Endothelial cell of umbilical vein (primary cell): Measurements from ENCODE around the gene CYBC1. TPM values are rescaled to one million over a fixed set of nuclear protein-coding genes. Genes with fewer than 3 reads are reported as not detected.

Experiments used
- BruUV-seq: library from RNA; stranded (reverse); fragments of 400-500 nt; replicated peaks from 2 replicates; lab custom pipeline; 2021; lab: Mats Ljungman, UMichigan
- CTCF ChIA-PET: fragments of 300-600, 350-600 bp; sonication (Branson Sonifier 250); formaldehyde crosslinking; loops from one replicate; lab custom pipeline; 2021; ENCODE audit warnings: antibody characterized with exemption, inconsistent platforms; lab: Charles Lee
- POLR2A ChIA-PET: fragments of 300-600, 350-600 bp; sonication (Branson Sonifier 250); formaldehyde crosslinking; loops from one replicate; lab custom pipeline; 2021; ENCODE audit warnings: antibody characterized with exemption, inconsistent platforms; lab: Charles Lee
- DNase-seq: peaks from one replicate; pipeline ENCODE4 v3.0.0-alpha.2; 2011; ENCODE audit warnings: low read depth, low spot score
- FAIRE-seq: peaks from 2 replicates; lab custom pipeline; 2011; peaks lifted over from hg19 to GRCh38; lab: Jason Lieb, UNC
- H2AFZ ChIP-seq: 2 replicates; pipeline ENCODE4 v1.6.0; 2012; ENCODE audit warnings: low read depth, low read length, control low read depth, inconsistent platforms
- H3K27ac ChIP-seq: 2 replicates; pipeline ENCODE4 v1.5.1; 2011; ENCODE audit warnings: low read depth, mild to moderate bottlenecking, control low read depth, low read length, moderate library complexity; ENCODE audit not compliant: insufficient read depth
- H3K27me3 ChIP-seq, 2 experiments: 2 replicates each; pipeline versions ENCODE4 v1.6.0 to v1.6.1; 2011; ENCODE audit warnings: low read length in 2 of 2, mixed read lengths in 1 of 2; ENCODE audit not compliant: control insufficient read depth in 2 of 2, insufficient read depth in 2 of 2
- H3K36me3 ChIP-seq, 2 experiments: 2 replicates in 1 of 2; 3 replicates in 1 of 2; pipeline ENCODE4 v1.5.1; 2011; ENCODE audit warnings: low read length in 2 of 2, mild to moderate bottlenecking in 1 of 2, moderate library complexity in 1 of 2; ENCODE audit not compliant: control insufficient read depth in 2 of 2, insufficient read depth in 2 of 2; ENCODE audit errors: extremely low read depth in 1 of 2
- H3K4me1 ChIP-seq: 3 replicates; pipeline ENCODE4 v1.5.1; 2011; ENCODE audit warnings: mild to moderate bottlenecking, low read length; ENCODE audit not compliant: control insufficient read depth, insufficient read depth; ENCODE audit errors: extremely low read depth
- H3K4me2 ChIP-seq: 2 replicates; pipeline ENCODE4 v1.6.1; 2011; ENCODE audit warnings: low read length, control low read depth, mixed read lengths; ENCODE audit not compliant: insufficient read depth
- H3K4me3 ChIP-seq, 3 experiments: fragments of 200-600 bp in 1 of 3; sonication (generic), shearing (Covaris generic) in 1 of 3; replicated peaks in 1 of 3; 2 replicates each; pipeline ENCODE4 v1.5.1; 2011 to 2016; ENCODE audit warnings: control low read depth in 3 of 3, low read length in 3 of 3, mild to moderate bottlenecking in 2 of 3, inconsistent platforms in 1 of 3, low read depth in 1 of 3, moderate library complexity in 1 of 3; ENCODE audit not compliant: insufficient read depth in 1 of 3
- H3K79me2 ChIP-seq: 2 replicates; pipeline ENCODE4 v1.6.0; 2012; ENCODE audit warnings: low read length, inconsistent platforms; ENCODE audit not compliant: control insufficient read depth, insufficient read depth
- H3K9ac ChIP-seq: replicated peaks from 2 replicates; pipeline ENCODE3; 2011; ENCODE audit warnings: low read length, control low read depth; ENCODE audit not compliant: insufficient read depth; ENCODE audit errors: extremely low read depth
- H3K9me1 ChIP-seq: replicated peaks from 3 replicates; pipeline ENCODE4 v1.6.0; 2011; ENCODE audit warnings: mild to moderate bottlenecking, low read length; ENCODE audit not compliant: control insufficient read depth, insufficient read depth; ENCODE audit errors: extremely low read depth
- H3K9me3 ChIP-seq: replicated peaks from 2 replicates; pipeline ENCODE4 v1.5.1; 2012; ENCODE audit warnings: low read length, inconsistent platforms; ENCODE audit not compliant: control insufficient read depth, insufficient read depth
- H4K20me1 ChIP-seq: replicated peaks from 2 replicates; pipeline ENCODE3; 2011; ENCODE audit warnings: mild to moderate bottlenecking, low read length; ENCODE audit not compliant: control insufficient read depth, insufficient read depth; ENCODE audit errors: extremely low read depth
- EZH2 ChIP-seq: IDR thresholded peaks from 2 replicates; pipeline ENCODE4 v1.6.1; 2012; ENCODE audit warnings: borderline replicate concordance, low read depth, mild to moderate bottlenecking, moderate library complexity, low read length, inconsistent platforms; ENCODE audit not compliant: severe bottlenecking
- FOS ChIP-seq: IDR thresholded peaks from 2 replicates; pipeline ENCODE4 v1.6.1; 2011; ENCODE audit warnings: mild to moderate bottlenecking, low read length, moderate library complexity, borderline replicate concordance; ENCODE audit not compliant: insufficient read depth
- GATA2 ChIP-seq: IDR thresholded peaks from 2 replicates; pipeline ENCODE4 v1.7.0; 2011; ENCODE audit warnings: low read depth, mild to moderate bottlenecking, moderate library complexity, mixed read lengths, low read length; ENCODE audit not compliant: insufficient read length, insufficient read depth
- JUN ChIP-seq: IDR thresholded peaks from 2 replicates; pipeline ENCODE4 v1.6.1; 2011; ENCODE audit warnings: borderline replicate concordance, low read depth; ENCODE audit not compliant: insufficient read length, insufficient read depth
- MYC ChIP-seq: IDR thresholded peaks from one replicate; pipeline ENCODE4 v1.6.1; 2011; ENCODE audit warnings: mild to moderate bottlenecking, low read depth, low read length
- POLR2A ChIP-seq: IDR thresholded peaks from 2 replicates; pipeline ENCODE4 v1.6.1; 2012; ENCODE audit warnings: low read depth, mild to moderate bottlenecking, control low read depth, low read length
- POLR2AphosphoS5 ChIP-seq: IDR thresholded peaks from 2 replicates; pipeline ENCODE4 v1.6.1; 2012; ENCODE audit warnings: low read depth, mild to moderate bottlenecking, control low read depth, low read length, moderate library complexity; ENCODE audit not compliant: insufficient read depth
- dilution Hi-C: fragments of 300-500 bp; cut with MboI; formaldehyde crosslinking; loops from one replicate; pipeline ENCODE4 v1.15.0; 2019; ENCODE audit warnings: low sequenced_read_pairs; ENCODE audit not compliant: extremely low pct_ligation_motif_present
- intact Hi-C: fragments of 100-400 bp; cut with micrococcal nuclease; formaldehyde crosslinking; loops from one replicate; pipeline ENCODE4 v1.10.0; 2022
- polyA plus RNA-seq, 4 experiments: library from polyadenylated mRNA; depleted of rRNA in 3 of 4; stranded (reverse) in 3 of 4; unstranded in 1 of 4; fragments of >200 nt; gene quantifications; 2 replicates each; pipeline versions ENCODE4 v1.2.1 to v1.2.3, GENCODE V29; 2011 to 2012; ENCODE audit warnings: missing spikeins in 1 of 4
- total RNA-seq: library from RNA; stranded (reverse); gene quantifications from 2 replicates; pipeline ENCODE4 v1.2.3, GENCODE V29; 2021
- TF ChIP-seq, protein P1 (sequence below): IDR thresholded peaks from 2 replicates; pipeline ENCODE4 v1.6.1; 2011; ENCODE audit not compliant: insufficient read depth, insufficient read length
- TF ChIP-seq, protein P2 (sequence below), 2 donors: IDR thresholded peaks; 1 replicate in 1 of 2; 2 replicates in 1 of 2; pipeline ENCODE4 v1.5.1; 2011; ENCODE audit warnings: low read length in 2 of 2, mild to moderate bottlenecking in 2 of 2, moderate library complexity in 2 of 2, control low read depth in 1 of 2, inconsistent platforms in 1 of 2, low read depth in 1 of 2; ENCODE audit not compliant: insufficient read depth in 1 of 2; ENCODE audit errors: extremely low read depth in 1 of 2

CYBC1 gene
- total and polyA plus RNA-seq, 2 donors (not counting 3 experiments of a cell fraction or from before 2014, with no cell fraction given), result 71.8 to 81.5 TPM

DNA sequence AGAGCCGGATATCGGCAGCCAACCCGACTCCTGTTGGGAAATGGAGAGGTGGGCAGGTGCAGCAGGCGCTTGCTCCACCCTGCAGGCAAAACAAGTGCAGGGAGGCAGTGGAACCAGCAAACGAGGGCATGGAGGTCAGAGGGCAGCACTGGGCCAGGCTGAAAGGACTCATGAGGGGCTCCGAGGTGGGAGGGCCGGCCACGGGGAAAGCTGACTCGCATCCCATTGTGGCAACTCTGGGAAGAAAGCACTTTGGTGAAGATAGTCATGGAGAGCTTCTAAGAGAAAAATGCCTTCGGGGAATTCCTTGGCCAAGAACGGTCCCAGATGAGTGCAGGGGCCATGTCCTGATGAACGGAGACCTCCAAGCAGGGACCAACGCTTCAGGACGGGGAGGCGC, 4.4 kb downstream of the CYBC1 start:
- Histone ChIP-seq H3K9me1 (no peaks in the 10 kb centered on the region), H3K9ac (no peak overlapping the region), H2AFZ (no peak overlapping the region), H4K20me1 (no peaks in the 10 kb centered on the region), H3K9me3 (no peaks in the 10 kb centered on the region), H3K4me1 (peaks cover 4% of the 10 kb centered on the region), H3K4me3 (no peak overlapping the region), H3K36me3 (peaks cover 0 to 13% of the 10 kb centered on the region in 2 experiments), H3K27ac (no peak overlapping the region), H3K79me2 (peaks cover 3% of the 10 kb centered on the region), H3K27me3 (no peaks in the 10 kb centered on the region), H3K4me2 (no peak overlapping the region)
- ChIA-PET CTCF (no interaction called here), POLR2A (no interaction called here)
- dilution Hi-C loops (no loop called here), intact Hi-C loops (no loop called here)
- BruUV-seq, result no TSS peak
- TF ChIP-seq GATA2 (no peak), JUN (no peak), FOS (no peak)
- TF ChIP-seq, protein P1, sequence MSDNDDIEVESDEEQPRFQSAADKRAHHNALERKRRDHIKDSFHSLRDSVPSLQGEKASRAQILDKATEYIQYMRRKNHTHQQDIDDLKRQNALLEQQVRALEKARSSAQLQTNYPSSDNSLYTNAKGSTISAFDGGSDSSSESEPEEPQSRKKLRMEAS, result no peak
- FAIRE-seq (no peak), DNase-seq (no peak)

DNA sequence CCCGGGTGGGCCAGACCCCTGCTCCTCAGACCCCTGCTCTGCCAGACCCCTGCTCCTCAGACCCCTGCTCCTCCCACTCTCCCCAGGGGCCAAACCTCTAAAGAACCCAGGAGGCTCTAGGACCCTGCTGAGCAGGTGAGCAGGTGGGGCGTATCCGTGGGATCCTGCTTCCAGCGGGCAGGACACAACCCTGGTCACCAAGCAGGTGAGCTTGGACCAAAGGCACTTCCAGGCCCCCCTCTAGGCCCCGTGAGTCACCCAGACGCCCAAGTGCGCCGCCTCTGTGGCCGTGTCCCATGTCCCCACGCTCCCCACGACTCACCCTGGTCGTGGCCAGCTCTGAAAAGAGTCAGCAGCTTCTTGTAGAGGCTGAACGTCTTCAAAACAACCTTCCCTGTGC, 5.0 kb downstream of the CYBC1 start:
- Histone ChIP-seq H3K4me3 (no peak overlapping the region), H3K36me3 (peaks cover 0 to 13% of the 10 kb centered on the region in 2 experiments), H3K9ac (no peak overlapping the region), H3K4me2 (no peak overlapping the region), H3K27ac (no peak overlapping the region), H2AFZ (no peak overlapping the region), H4K20me1 (no peaks in the 10 kb centered on the region), H3K79me2 (peaks cover 3% of the 10 kb centered on the region), H3K27me3 (no peaks in the 10 kb centered on the region), H3K9me1 (no peaks in the 10 kb centered on the region), H3K4me1 (no peaks in the 10 kb centered on the region), H3K9me3 (no peaks in the 10 kb centered on the region)
- BruUV-seq, result no TSS peak
- intact Hi-C loops, result no loop called here
- TF ChIP-seq POLR2AphosphoS5, result no peak
- TF ChIP-seq, protein P1, result no peak
- TF ChIP-seq GATA2, result no peak
- no peak for TF ChIP-seq JUN
- no peak for TF ChIP-seq FOS
- TF ChIP-seq MYC, result no peak
- no peak for TF ChIP-seq EZH2
- no peak for TF ChIP-seq POLR2A
- TF ChIP-seq, protein P2, sequence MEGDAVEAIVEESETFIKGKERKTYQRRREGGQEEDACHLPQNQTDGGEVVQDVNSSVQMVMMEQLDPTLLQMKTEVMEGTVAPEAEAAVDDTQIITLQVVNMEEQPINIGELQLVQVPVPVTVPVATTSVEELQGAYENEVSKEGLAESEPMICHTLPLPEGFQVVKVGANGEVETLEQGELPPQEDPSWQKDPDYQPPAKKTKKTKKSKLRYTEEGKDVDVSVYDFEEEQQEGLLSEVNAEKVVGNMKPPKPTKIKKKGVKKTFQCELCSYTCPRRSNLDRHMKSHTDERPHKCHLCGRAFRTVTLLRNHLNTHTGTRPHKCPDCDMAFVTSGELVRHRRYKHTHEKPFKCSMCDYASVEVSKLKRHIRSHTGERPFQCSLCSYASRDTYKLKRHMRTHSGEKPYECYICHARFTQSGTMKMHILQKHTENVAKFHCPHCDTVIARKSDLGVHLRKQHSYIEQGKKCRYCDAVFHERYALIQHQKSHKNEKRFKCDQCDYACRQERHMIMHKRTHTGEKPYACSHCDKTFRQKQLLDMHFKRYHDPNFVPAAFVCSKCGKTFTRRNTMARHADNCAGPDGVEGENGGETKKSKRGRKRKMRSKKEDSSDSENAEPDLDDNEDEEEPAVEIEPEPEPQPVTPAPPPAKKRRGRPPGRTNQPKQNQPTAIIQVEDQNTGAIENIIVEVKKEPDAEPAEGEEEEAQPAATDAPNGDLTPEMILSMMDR (IDR thresholded peaks at IDR 0.05; ENCODE audit: extremely low read depth in 1 of 2, insufficient read depth in 1 of 2, low read depth in 1 of 2, low read length in 2 of 2), result no peak
- no peak for FAIRE-seq
- POLR2A ChIA-PET, result no interaction called here
- dilution Hi-C loops, result no loop called here
- CTCF ChIA-PET, result no interaction called here
- no peak for DNase-seq
